MCF 10A (cell line): ENCODE measurements around the gene SH2B3. TPM values are rescaled to one million over a fixed set of nuclear protein-coding genes. Genes with fewer than 3 reads are reported as not detected.

Experiments used
- BruUV-seq: library from RNA; stranded (reverse); fragments of 400-500 nt; replicated peaks from 2 replicates; lab custom pipeline; 2021; lab: Mats Ljungman, UMichigan
- CTCF ChIA-PET: fragments of 300-600 bp; sonication (Branson Sonifier 250); formaldehyde crosslinking; extraction: SDS; loops from one replicate; lab custom pipeline; 2021; ENCODE audit warnings: antibody characterized with exemption, inconsistent platforms; lab: Yijun Ruan, JAX
- POLR2A ChIA-PET: fragments of 300-600, 350-650 bp; sonication (Branson Sonifier 250); formaldehyde crosslinking; extraction: SDS; loops from one replicate; lab custom pipeline; 2020; ENCODE audit warnings: antibody characterized with exemption, inconsistent platforms; lab: Yijun Ruan, JAX
- DNase-seq: peaks from one replicate; pipeline ENCODE4 v3.0.0-alpha.2; 2018; ENCODE audit not compliant: unreplicated experiment
- H3K27ac Mint-ChIP-seq: one replicate; pipeline ENCODE4 v1.8.0; 2022; ENCODE audit warnings: mild to moderate bottlenecking, low read depth, mixed read lengths; ENCODE audit not compliant: unreplicated experiment
- H3K27me3 Mint-ChIP-seq: one replicate; pipeline ENCODE4 v1.8.0; 2022; ENCODE audit warnings: mixed read lengths; ENCODE audit not compliant: insufficient read depth, unreplicated experiment
- H3K36me3 Mint-ChIP-seq: one replicate; pipeline ENCODE4 v1.8.0; 2022; ENCODE audit warnings: mild to moderate bottlenecking, moderate library complexity, mixed read lengths; ENCODE audit not compliant: insufficient read depth, unreplicated experiment
- H3K4me1 Mint-ChIP-seq: one replicate; pipeline ENCODE4 v1.8.0; 2022; ENCODE audit warnings: mixed read lengths; ENCODE audit not compliant: insufficient read depth, unreplicated experiment
- H3K4me3 Mint-ChIP-seq: one replicate; pipeline ENCODE4 v1.8.0; 2022; ENCODE audit warnings: mild to moderate bottlenecking, moderate library complexity, mixed read lengths; ENCODE audit not compliant: unreplicated experiment
- H3K9me3 Mint-ChIP-seq: one replicate; pipeline ENCODE4 v1.8.0; 2022; ENCODE audit warnings: mixed read lengths; ENCODE audit not compliant: unreplicated experiment
- CTCF ChIP-seq: fragments of 200-600 bp; IDR thresholded peaks from one replicate; pipeline ENCODE4 v1.8.0; 2022; ENCODE audit warnings: antibody characterized with exemption, mild to moderate bottlenecking; ENCODE audit not compliant: unreplicated experiment
- intact Hi-C: fragments of 100-400 bp; cut with micrococcal nuclease; formaldehyde crosslinking; loops from 2 replicates; pipeline ENCODE4 v1.14.1; 2022
- total RNA-seq: library from RNA; stranded (reverse); gene quantifications from 2 replicates; pipeline ENCODE4 v1.2.3, GENCODE V29; 2022

Gene SH2B3
- total RNA-seq, 1 experiment from 2014 or later = 5.1 TPM

GRCh38 chr12:111440631-111441030 lies 34.9 kb downstream of the SH2B3 start:
- Mint-ChIP-seq H3K36me3 (peaks cover 62% of the 10 kb centered on the region), H3K27ac (no peak overlapping the region), H3K4me1 (peaks cover 35% of the 10 kb centered on the region), H3K27me3 (no peaks in the 10 kb centered on the region), H3K9me3 (no peaks in the 10 kb centered on the region), H3K4me3 (no peak overlapping the region)
- intact Hi-C loops = no loop called here
- TF ChIP-seq CTCF = no peak
- ChIA-PET POLR2A (interaction anchor here (0.6 to 1.7 kb wide), 2 partner anchors 43 to 60 kb away, joined by 3 to 7 read pairs; no protein-coding TSS in a partner anchor), CTCF (interaction anchor here (0.5 to 4.0 kb wide), 5 partner anchors 10 to 140 kb away, joined by 3 to 19 read pairs (median 4); no protein-coding TSS in a partner anchor)
- no TSS peak for BruUV-seq
- no peak for DNase-seq

- ChIA-PET POLR2A (interaction anchor here (0.6 to 1.7 kb wide), 2 partner anchors 44 to 61 kb away, joined by 3 to 7 read pairs; no protein-coding TSS in a partner anchor), CTCF (interaction anchor here (0.8 to 4.0 kb wide), 4 partner anchors 9 to 44 kb away, joined by 3 to 19 read pairs (median 5); no protein-coding TSS in a partner anchor)
- intact Hi-C loops = no loop called here
- H3K4me1 Mint-ChIP-seq = peaks cover 34% of the 10 kb centered on the region
- no peak overlapping the region for H3K4me3 Mint-ChIP-seq
- H3K9me3 Mint-ChIP-seq = no peaks in the 10 kb centered on the region
- DNase-seq = no peak
- no peak for TF ChIP-seq CTCF
- no TSS peak for BruUV-seq
- H3K36me3 Mint-ChIP-seq = peaks cover 68% of the 10 kb centered on the region
- H3K27me3 Mint-ChIP-seq = no peaks in the 10 kb centered on the region
- H3K27ac Mint-ChIP-seq = no peak overlapping the region
Measured at GRCh38 chr12:111441107-111441928, 35.6 kb downstream of the SH2B3 start.

GRCh38 chr12:111442301-111443045 lies 36.8 kb downstream of the SH2B3 start:
- H3K27ac Mint-ChIP-seq = peak overlapping the region; percentile 92
- no TSS peak for BruUV-seq
- no peaks in the 10 kb centered on the region for H3K9me3 Mint-ChIP-seq
- no peaks in the 10 kb centered on the region for H3K27me3 Mint-ChIP-seq
- TF ChIP-seq CTCF = no peak
- no peak overlapping the region for H3K4me3 Mint-ChIP-seq
- peaks cover 37% of the 10 kb centered on the region for H3K4me1 Mint-ChIP-seq
- H3K36me3 Mint-ChIP-seq = peaks cover 72% of the 10 kb centered on the region
- intact Hi-C loops = no loop called here
- POLR2A ChIA-PET = interaction anchor here (0.6 to 1.7 kb wide), 4 partner anchors 13 to 438 kb away, joined by 3 to 7 read pairs (median 3); no protein-coding TSS in a partner anchor
- CTCF ChIA-PET = interaction anchor here (0.5 to 4.0 kb wide), 4 partner anchors 10 to 46 kb away, joined by 3 to 19 read pairs (median 8); no protein-coding TSS in a partner anchor
- DNase-seq = no peak

- ChIA-PET POLR2A (interaction anchor here (0.8 to 1.1 kb wide), 3 partner anchors 13 to 46 kb away, joined by 3 to 5 read pairs (median 3); no protein-coding TSS in a partner anchor), CTCF (interaction anchor here (0.5 to 4.0 kb wide), 7 partner anchors 9 to 126 kb away, joined by 3 to 19 read pairs (median 3); no protein-coding TSS in a partner anchor)
- Mint-ChIP-seq H3K4me3 (no peak overlapping the region), H3K36me3 (peaks cover 74% of the 10 kb centered on the region), H3K27me3 (no peaks in the 10 kb centered on the region), H3K27ac (peak overlapping the region; percentile 92), H3K9me3 (no peaks in the 10 kb centered on the region), H3K4me1 (peaks cover 32% of the 10 kb centered on the region)
- no peak for TF ChIP-seq CTCF
- intact Hi-C loops = no loop called here
- no TSS peak for BruUV-seq
- no peak for DNase-seq
Measured at GRCh38 chr12:111443086-111443485, 37.4 kb downstream of the SH2B3 start.
